Activated T-helper 1 cell treated with Interleukin-2 at 50 U/mL for 16 hours (primary cell): ENCODE measurements around the gene ERICH6.

ENCODE experiments used
- DNase-seq: peaks from one replicate; pipeline ENCODE4 v3.0.0-alpha.2; 2020; ENCODE audit warnings: low read depth

The ERICH6 gene

DNA sequence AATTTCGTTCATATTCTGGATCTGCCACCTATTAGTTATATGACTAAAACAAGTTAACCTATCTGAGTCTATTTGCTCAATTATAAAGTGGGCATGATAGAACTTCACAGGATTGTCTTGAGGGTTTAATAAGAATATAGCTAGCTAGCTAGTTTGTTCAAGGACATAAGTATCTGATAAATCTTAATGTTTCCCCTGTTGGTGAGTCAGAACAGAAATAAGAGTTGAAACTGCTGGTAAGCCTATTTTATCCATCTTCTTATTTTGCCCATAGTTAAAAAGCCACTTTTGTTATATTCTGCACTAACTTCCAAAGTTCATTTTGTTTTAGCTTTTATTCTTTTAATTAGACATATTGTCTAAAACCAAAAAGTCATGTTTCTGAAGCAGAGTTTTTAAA lies 91.2 kb downstream of the ERICH6 start:
- DNase-seq: no peak

DNA sequence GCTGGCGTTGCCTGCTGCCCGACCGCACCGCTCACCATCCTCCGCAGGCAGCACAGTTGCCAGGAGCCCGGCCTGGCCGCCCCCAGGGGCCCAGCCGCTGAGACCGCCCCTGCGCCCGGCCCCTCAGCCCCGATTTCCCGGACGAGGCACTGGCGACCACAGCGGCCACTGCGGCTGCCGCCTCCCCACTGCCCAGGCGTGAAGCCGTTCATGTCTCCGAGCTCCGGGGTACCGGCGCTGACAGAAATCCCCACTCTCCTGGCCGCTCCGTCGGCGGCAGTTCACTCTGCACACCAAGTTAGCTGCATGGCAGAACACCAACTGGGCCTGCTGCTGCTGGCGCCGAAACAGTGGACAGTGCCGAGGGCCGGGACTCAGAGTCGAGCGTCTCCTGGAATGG lies 92.1 kb downstream of the ERICH6 start:
- DNase-seq: no peak

DNA sequence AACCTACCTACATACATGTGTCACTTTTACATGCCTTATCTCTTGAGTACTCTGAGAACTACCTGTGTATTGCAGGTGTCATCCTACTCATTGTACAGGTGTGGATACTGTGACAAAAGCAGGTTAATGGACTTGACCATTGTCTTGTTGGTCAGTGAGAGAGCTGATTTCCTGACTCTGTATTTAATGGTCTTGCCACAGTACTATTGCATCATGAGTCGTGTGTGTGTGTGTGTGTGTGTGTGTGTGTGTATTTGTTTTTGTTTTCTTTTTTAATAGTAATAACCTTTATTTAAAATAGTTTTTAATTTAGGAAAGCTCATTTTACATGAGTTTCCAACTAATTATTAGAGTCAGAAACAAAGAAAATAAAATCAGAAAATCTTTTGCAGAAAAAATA lies 92.9 kb downstream of the ERICH6 start:
- DNase-seq: no peak

DNA sequence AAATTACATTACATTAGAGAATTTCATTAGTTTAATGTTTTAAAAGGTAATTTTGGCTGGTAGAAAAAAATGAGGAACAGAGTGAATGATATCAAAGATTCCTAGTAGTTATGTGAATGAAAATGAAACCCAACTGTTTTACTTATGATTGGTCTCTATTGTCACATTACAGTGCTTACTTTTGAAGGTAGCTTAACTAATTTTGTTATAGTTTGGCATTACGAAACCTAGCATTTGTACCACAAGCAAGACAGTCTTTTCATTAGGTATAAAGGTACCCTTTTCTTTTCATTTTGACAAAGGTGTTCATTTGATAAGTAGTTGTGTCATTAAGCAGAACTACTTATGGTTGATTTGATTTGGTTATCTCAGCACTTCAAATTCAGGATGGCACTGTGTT lies 93.7 kb downstream of the ERICH6 start:
- no peak for DNase-seq
